ENCODE results near the gene RGS19. TPM values are rescaled to one million over a fixed set of nuclear protein-coding genes. Genes with fewer than 3 reads are reported as not detected.

Gene RGS19
- total RNA-seq, 4 donors from 2014 or later = 14.8 to 18.4 (median 16.2) TPM

DNA sequence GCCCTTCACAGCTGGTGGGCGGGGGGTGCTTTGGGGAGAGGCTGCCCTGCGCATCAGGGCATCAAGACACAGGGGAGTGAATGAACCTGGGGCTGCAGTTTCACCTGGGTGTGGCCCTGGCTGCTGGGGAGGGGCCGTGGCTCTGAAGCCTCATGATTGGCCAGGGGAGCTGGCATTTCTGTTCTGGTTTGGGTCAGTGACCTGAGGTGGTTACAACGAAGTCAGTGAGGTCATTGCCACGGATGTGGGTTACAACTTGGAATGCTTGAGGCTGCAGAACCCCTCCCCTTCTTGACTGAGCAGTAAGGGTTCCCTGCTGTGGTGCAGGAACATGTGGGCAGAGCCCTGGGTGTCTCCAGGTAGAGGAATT lies 13.4 kb downstream of the RGS19 start:
- 52% methylated on average over 3 of the region's 5 CpGs for WGBS
- no peak overlapping the region for H3K27ac ChIP-seq
- H3K4me3 ChIP-seq = no peak overlapping the region
- H3K27me3 ChIP-seq = no peaks in the 10 kb centered on the region
- no peak for TF ChIP-seq POLR2A (IDR thresholded peaks at IDR 0.05)
- no peak for TF ChIP-seq POLR2AphosphoS5 (IDR thresholded peaks at IDR 0.05)
- no peak for TF ChIP-seq EP300 (IDR thresholded peaks at IDR 0.05)
- no peak for TF ChIP-seq CTCF (IDR thresholded peaks at IDR 0.05)
- no peaks in the 10 kb centered on the region for H3K9me3 ChIP-seq
- no peak for DNase-seq (ENCODE audit: low spot score in 2 of 2)
- peaks cover 40% of the 10 kb centered on the region for H3K4me1 ChIP-seq
- H3K36me3 ChIP-seq = peaks cover 3% of the 10 kb centered on the region

- Histone ChIP-seq H3K9me3 (no peaks in the 10 kb centered on the region), H3K36me3 (no peaks in the 10 kb centered on the region), H3K4me1 (peaks cover 40% of the 10 kb centered on the region), H3K27me3 (no peaks in the 10 kb centered on the region), H3K4me3 (no peak overlapping the region), H3K27ac (no peak overlapping the region)
- 51% methylated on average over 27 of the region's 27 CpGs for WGBS
- TF ChIP-seq POLR2A (IDR thresholded peaks at IDR 0.05) = no peak
- TF ChIP-seq POLR2AphosphoS5 (IDR thresholded peaks at IDR 0.05) = no peak
- TF ChIP-seq CTCF (IDR thresholded peaks at IDR 0.05) = no peak
- no peak for TF ChIP-seq EP300 (IDR thresholded peaks at IDR 0.05)
- DNase-seq (ENCODE audit: low spot score in 2 of 2) = no peak
Observed at GRCh38 chr20:64065062-64065973, 14.0 kb downstream of the RGS19 start.

DNA sequence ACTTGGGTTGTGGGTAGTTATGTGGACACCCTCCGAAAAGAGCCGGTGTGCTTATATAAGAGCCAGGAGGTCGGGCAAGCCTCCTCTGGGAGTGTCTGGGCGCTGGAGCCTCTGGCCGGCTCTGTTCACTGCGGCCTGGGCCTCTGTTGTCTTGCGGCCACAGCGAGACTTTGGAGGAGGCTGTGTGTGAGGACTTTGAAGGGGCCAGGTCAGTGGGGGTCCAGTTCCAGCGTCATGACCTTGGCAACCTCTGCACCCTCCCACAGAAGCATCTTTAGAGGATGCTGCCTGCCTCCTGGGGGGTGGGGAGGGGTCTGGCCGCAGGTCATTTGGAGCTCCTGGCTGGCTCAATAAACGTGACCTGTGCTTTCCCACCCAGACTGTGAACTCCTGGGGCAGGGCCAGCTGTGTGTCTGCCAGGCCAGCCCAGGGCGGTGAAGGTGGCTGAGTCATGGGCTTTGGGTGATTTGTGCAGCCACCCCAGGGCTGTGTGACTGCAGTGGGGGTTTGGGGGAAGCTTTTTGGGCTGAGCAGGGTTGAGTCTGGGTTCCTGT lies 15.1 kb downstream of the RGS19 start:
- Histone ChIP-seq H3K4me3 (peak overlapping the region; percentile 89), H3K4me1 (peaks cover 40% of the 10 kb centered on the region), H3K9me3 (no peaks in the 10 kb centered on the region), H3K27me3 (no peaks in the 10 kb centered on the region), H3K27ac (no peak overlapping the region), H3K36me3 (no peaks in the 10 kb centered on the region)
- no peak for DNase-seq (ENCODE audit: low spot score in 2 of 2)
- WGBS = 19% methylated on average over 7 of the region's 12 CpGs
- TF ChIP-seq CTCF (IDR thresholded peaks at IDR 0.05) (no peak), EP300 (IDR thresholded peaks at IDR 0.05) (no peak), POLR2AphosphoS5 (IDR thresholded peaks at IDR 0.05) (no peak), POLR2A (IDR thresholded peaks at IDR 0.05) (no peak)

DNA sequence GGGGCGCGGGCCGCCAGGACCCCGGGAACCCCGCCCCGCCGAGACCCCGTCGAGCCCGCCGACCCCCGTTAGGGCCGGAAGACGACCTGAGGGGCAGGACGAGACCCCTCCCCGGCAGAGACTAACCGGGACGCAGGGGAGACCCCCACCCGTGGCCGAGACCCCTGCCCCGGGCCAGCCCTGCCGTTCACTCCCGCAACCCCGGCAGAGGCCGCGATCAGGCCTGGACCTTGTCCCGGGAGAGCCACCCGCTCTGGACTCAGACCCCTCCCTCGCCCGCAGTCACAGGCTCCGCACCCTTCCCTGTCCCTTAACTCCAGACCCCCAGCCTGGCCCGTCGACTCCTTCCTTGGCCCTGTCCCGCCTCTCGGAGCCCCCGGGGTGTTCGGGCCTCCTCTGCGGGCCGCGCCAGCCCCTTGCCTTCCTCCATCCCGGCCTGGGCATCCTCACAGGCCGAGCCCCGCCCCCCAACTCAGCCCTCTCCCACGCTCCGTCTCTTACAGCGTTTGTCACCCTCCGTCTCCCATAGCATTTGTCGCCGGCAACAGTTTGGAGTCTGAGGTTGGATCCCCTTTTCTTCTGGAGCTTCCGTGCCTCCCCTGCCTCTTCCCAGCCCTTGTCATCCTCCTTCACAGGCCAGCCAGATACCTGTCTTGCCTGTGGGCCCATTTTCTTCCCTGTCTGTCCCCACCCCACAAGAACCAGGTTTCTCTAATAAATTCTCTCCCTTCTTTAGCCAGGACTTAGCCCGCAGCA lies 15.8 kb downstream of the RGS19 start:
- Histone ChIP-seq H3K4me3 (peak overlapping the region; percentile 89), H3K27me3 (no peaks in the 10 kb centered on the region), H3K27ac (peak overlapping the region; percentile 76), H3K9me3 (no peaks in the 10 kb centered on the region), H3K4me1 (peaks cover 40% of the 10 kb centered on the region), H3K36me3 (no peaks in the 10 kb centered on the region)
- 7% methylated on average over 16 of the region's 51 CpGs for WGBS
- TF ChIP-seq CTCF (IDR thresholded peaks at IDR 0.05) (no peak), POLR2AphosphoS5 (IDR thresholded peaks at IDR 0.05) (no peak), EP300 (IDR thresholded peaks at IDR 0.05) (no peak), POLR2A (IDR thresholded peaks at IDR 0.05) (no peak)
- DNase-seq (ENCODE audit: low spot score in 2 of 2) = no peak
